Mononuclear cell (primary cell): ENCODE measurements around the gene ZNF277. TPM values are rescaled to one million over a fixed set of nuclear protein-coding genes. Genes with fewer than 3 reads are reported as not detected.
"Not testable (repeated sequence)": the region's sequence is repeated elsewhere in the genome, so short reads cannot be mapped to it uniquely, and the experiment has no call there.

ENCODE experiments used
- H3K27me3 ChIP-seq: 2 replicates; pipeline ENCODE4 v1.6.0; 2011; ENCODE audit warnings: low read length, control low read depth; ENCODE audit not compliant: insufficient read depth
- H3K4me1 ChIP-seq: 2 replicates; pipeline ENCODE4 v1.5.1; 2011; ENCODE audit warnings: mild to moderate bottlenecking, low read length, control low read depth; ENCODE audit not compliant: insufficient read depth
- H3K4me3 ChIP-seq: 2 replicates; pipeline ENCODE4 v1.5.1; 2011; ENCODE audit warnings: mild to moderate bottlenecking, low read length, moderate library complexity
- H3K9me3 ChIP-seq: 2 replicates; pipeline ENCODE4 v1.5.1; 2011; ENCODE audit warnings: low read depth, mild to moderate bottlenecking, control low read depth, low read length
- total RNA-seq: library from RNA; depleted of rRNA; stranded (reverse); fragments of >200 nt; gene quantifications from one replicate; pipeline ENCODE4 v1.2.3, GENCODE V29; 2012

The ZNF277 gene
- total RNA-seq, 1 donor: 62.8 TPM

GRCh38 chr7:112381311-112382091 is 175.0 kb downstream of the ZNF277 start:
- H3K4me1 ChIP-seq: no peaks in the 10 kb centered on the region
- H3K4me3 ChIP-seq: no peak overlapping the region
- H3K9me3 ChIP-seq: no peaks in the 10 kb centered on the region
- peaks cover 2% of the 10 kb centered on the region for H3K27me3 ChIP-seq

DNA sequence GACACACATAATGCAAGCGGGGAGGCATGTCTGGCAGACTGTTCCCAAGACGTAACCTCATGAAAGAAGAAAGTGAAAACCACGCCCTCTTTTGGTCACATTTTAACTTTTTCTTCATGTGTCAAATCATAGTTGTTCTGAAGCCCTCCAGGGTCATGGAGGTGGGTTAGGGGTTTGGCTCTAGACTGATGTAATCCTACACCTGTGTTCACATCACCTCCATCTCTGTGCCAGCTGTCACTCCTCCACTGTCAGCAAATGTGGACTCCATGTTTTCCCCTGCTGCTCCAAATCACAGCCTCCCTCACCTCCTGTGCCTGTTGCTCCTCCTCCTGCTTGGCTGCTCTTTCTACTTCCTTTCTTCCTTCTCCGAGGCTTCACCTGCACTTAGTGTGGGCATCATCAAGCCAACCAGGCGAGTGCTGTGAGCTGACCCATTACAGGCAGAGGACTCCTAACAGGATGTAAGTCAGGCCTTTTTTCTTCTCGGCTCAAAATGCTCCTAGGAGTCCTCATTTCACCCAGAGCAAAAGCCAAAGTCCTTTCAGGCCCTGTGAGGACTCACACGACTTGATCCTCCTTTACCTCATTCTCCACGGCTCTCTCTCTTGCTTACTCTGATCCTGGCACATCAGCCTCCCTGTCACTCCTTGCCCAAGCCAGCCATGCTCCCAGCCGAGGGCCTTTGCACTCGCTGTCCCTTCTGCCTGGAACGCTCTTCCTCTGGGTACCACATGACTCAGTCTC is 177.3 kb downstream of the ZNF277 start:
- peaks cover under 1% of the 10 kb centered on the region for H3K27me3 ChIP-seq
- no peaks in the 10 kb centered on the region for H3K4me1 ChIP-seq
- H3K4me3 ChIP-seq: no peak overlapping the region
- no peaks in the 10 kb centered on the region for H3K9me3 ChIP-seq

DNA sequence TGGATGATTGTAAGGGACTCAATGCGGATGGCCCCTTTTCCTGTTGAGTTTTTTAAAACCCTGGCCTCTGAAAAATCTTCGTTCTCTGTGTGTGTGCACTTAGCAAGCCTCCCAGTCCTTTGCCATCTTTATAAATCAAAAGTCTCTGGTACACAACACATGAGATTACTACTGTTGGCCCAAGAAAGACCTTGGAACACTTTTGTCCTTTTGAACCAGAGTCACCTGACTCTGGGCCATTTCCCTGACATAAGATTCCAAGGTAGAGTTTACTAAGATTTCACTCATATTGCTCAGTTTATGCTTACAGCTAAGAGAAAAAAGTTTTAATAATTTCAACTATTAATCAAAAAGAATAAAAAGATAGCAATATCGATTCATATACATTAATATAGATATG is 179.0 kb downstream of the ZNF277 start:
- H3K4me1 ChIP-seq: no peaks in the 10 kb centered on the region
- H3K9me3 ChIP-seq: no peaks in the 10 kb centered on the region
- H3K4me3 ChIP-seq: no peak overlapping the region
- H3K27me3 ChIP-seq: no peaks in the 10 kb centered on the region

GRCh38 chr7:112386619-112387018 is 180.1 kb downstream of the ZNF277 start:
- no peak overlapping the region for H3K4me3 ChIP-seq
- no peaks in the 10 kb centered on the region for H3K9me3 ChIP-seq
- no peaks in the 10 kb centered on the region for H3K4me1 ChIP-seq
- H3K27me3 ChIP-seq: no peaks in the 10 kb centered on the region

- H3K4me1 ChIP-seq: peaks cover 7% of the 10 kb centered on the region
- H3K27me3 ChIP-seq: peaks cover 1% of the 10 kb centered on the region
- H3K9me3 ChIP-seq: no peaks in the 10 kb centered on the region
- no peak overlapping the region for H3K4me3 ChIP-seq
Measured at GRCh38 chr7:112390167-112390566, 183.7 kb downstream of the ZNF277 start.

DNA sequence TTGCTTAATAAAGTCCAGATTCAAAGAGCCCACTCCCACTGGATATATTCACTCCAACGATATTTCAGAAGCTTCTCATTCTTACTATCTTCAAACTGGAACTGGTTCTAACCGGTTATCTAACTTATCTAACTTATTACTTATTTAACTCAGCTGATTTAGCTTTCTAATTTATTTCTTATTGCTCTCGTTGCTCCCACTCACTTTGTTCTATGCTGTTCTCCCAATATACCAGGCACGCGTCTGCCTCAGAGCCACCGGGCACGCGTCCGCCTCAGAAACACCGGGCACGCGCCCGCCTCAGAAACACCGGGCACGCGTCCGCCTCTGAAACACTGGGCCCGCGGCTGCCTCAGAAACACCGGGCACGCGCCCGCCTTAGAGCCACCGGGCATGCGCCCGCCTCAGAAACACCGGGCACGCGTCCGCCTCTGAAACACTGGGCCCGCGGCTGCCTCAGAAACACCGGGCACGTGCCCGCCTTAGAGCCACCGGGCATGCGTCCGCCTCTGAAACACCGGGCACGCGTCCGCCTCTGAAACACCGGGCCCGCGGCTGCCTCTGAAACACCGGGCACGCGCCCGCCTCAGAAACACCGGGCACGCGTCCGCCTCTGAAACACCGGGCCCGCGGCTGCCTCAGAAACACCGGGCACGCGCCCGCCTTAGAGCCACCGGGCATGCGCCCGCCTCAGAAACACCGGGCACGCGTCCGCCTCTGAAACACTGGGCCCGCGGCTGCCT is 184.8 kb downstream of the ZNF277 start:
- H3K4me1 ChIP-seq, H3K27me3 ChIP-seq, H3K9me3 ChIP-seq: not testable (repeated sequence)
- peak overlapping the region; percentile 48 for H3K4me3 ChIP-seq

- not testable (repeated sequence) for H3K4me1 ChIP-seq, H3K9me3 ChIP-seq, H3K27me3 ChIP-seq
- H3K4me3 ChIP-seq: peak overlapping the region; percentile 48
Measured at GRCh38 chr7:112391841-112392286, 185.4 kb downstream of the ZNF277 start.

Other genes starting within 250 kb of the ZNF277 start
- gene DOCK4, start 296 bp upstream of the ZNF277 start, total RNA-seq: 5.6 TPM
- 180 TPM for gene IFRD1, start 243.8 kb downstream of the ZNF277 start, total RNA-seq